ENCODE results near the gene PPFIA4. TPM values are rescaled to one million over a fixed set of nuclear protein-coding genes. Genes with fewer than 3 reads are reported as not detected.

The PPFIA4 gene
- total RNA-seq, 2 experiments from 2014 or later = 0.93 to 0.98 TPM

- H3K4me3 Mint-ChIP-seq = no peak overlapping the region
- Histone ChIP-seq H3K27me3 (ENCODE audit: control insufficient read depth in 1 of 2, insufficient read depth in 2 of 2, low read length in 2 of 2) (peaks cover 39 to 47% of the 10 kb centered on the region in 2 experiments), H3K4me1 (ENCODE audit: insufficient read depth, low read length) (peaks cover 11% of the 10 kb centered on the region), H3K4me3 (ENCODE audit: low read length) (no peak overlapping the region), H3K9me3 (ENCODE audit: control insufficient read depth in 1 of 2, insufficient read depth in 1 of 2, low read length in 2 of 2) (no peaks in the 10 kb centered on the region), H3K27ac (ENCODE audit: low read depth in 1 of 2, low read length in 2 of 2) (no peak overlapping the region), H3K36me3 (ENCODE audit: insufficient read depth, low read length) (no peaks in the 10 kb centered on the region)
- H3K9me3 Mint-ChIP-seq = no peaks in the 10 kb centered on the region
- ChIA-PET POLR2A (no interaction called here), CTCF (no interaction called here)
- no peak for DNase-seq
- peaks cover 65% of the 10 kb centered on the region for H3K27me3 Mint-ChIP-seq
- intact Hi-C loops (cut with DNase I, micrococcal nuclease) = no loop called here
- no peaks in the 10 kb centered on the region for H3K4me1 Mint-ChIP-seq (ENCODE audit: low read depth)
- H3K27ac Mint-ChIP-seq = no peak overlapping the region
- H3K36me3 Mint-ChIP-seq (ENCODE audit: low read depth) = no peaks in the 10 kb centered on the region
- ATAC-seq (ENCODE audit: poor library complexity) = no peak
- TF ChIP-seq CTCF (IDR thresholded peaks at IDR 0.05) = no peak
Measured at GRCh38 chr1:203077956-203078355, 51.7 kb downstream of the PPFIA4 start.

GRCh38 chr1:203078478-203078877 lies 52.2 kb downstream of the PPFIA4 start:
- TF ChIP-seq CTCF (IDR thresholded peaks at IDR 0.05) = no peak
- peaks cover 59% of the 10 kb centered on the region for H3K27me3 Mint-ChIP-seq
- Histone ChIP-seq H3K36me3 (ENCODE audit: insufficient read depth, low read length) (no peaks in the 10 kb centered on the region), H3K27me3 (ENCODE audit: control insufficient read depth in 1 of 2, insufficient read depth in 2 of 2, low read length in 2 of 2) (peaks cover 39 to 46% of the 10 kb centered on the region in 2 experiments), H3K4me1 (ENCODE audit: insufficient read depth, low read length) (peaks cover 11% of the 10 kb centered on the region), H3K27ac (ENCODE audit: low read depth in 1 of 2, low read length in 2 of 2) (no peak overlapping the region), H3K4me3 (ENCODE audit: low read length) (no peak overlapping the region), H3K9me3 (ENCODE audit: control insufficient read depth in 1 of 2, insufficient read depth in 1 of 2, low read length in 2 of 2) (no peaks in the 10 kb centered on the region)
- H3K27ac Mint-ChIP-seq = no peak overlapping the region
- CTCF ChIA-PET = interaction anchor here (0.6 kb wide), 1 partner anchor 138 kb away, joined by 4 read pairs; no protein-coding TSS in a partner anchor
- no peaks in the 10 kb centered on the region for H3K4me1 Mint-ChIP-seq (ENCODE audit: low read depth)
- DNase-seq (no peak), ATAC-seq (ENCODE audit: poor library complexity) (no peak)
- intact Hi-C loops (cut with DNase I, micrococcal nuclease) = no loop called here
- H3K4me3 Mint-ChIP-seq = no peak overlapping the region
- POLR2A ChIA-PET = no interaction called here
- no peaks in the 10 kb centered on the region for H3K9me3 Mint-ChIP-seq
- H3K36me3 Mint-ChIP-seq (ENCODE audit: low read depth) = no peaks in the 10 kb centered on the region

DNA sequence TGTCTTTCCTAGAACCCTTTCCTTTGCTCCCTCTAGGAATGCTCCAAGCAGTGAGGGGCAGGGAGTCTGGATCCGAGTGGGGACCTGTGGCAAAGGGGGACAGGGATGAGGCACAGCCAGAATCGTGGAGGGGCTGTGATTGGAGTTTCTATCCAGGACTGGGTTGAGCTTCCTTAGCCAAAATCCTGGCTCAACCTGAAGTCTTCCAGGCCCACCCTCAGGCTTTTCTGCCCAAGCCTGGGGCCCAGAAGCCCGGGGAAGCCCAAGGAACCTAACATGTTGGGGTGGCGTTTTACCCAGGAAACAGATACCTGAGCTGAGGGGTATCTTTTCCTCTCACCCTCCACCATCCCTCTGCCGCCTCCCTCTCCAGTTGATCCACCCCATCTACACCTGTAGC lies 54.2 kb downstream of the PPFIA4 start:
- Histone ChIP-seq H3K27me3 (ENCODE audit: control insufficient read depth in 1 of 2, insufficient read depth in 2 of 2, low read length in 2 of 2) (peaks cover 27 to 28% of the 10 kb centered on the region in 2 experiments), H3K27ac (ENCODE audit: low read depth in 1 of 2, low read length in 2 of 2) (no peak overlapping the region), H3K4me3 (ENCODE audit: low read length) (no peak overlapping the region), H3K36me3 (ENCODE audit: insufficient read depth, low read length) (no peaks in the 10 kb centered on the region), H3K4me1 (ENCODE audit: insufficient read depth, low read length) (peaks cover 9% of the 10 kb centered on the region), H3K9me3 (ENCODE audit: control insufficient read depth in 1 of 2, insufficient read depth in 1 of 2, low read length in 2 of 2) (no peaks in the 10 kb centered on the region)
- H3K4me1 Mint-ChIP-seq (ENCODE audit: low read depth) = no peaks in the 10 kb centered on the region
- intact Hi-C loops (cut with DNase I, micrococcal nuclease) = no loop called here
- H3K27ac Mint-ChIP-seq = no peak overlapping the region
- ATAC-seq (ENCODE audit: poor library complexity) (no peak), DNase-seq (no peak)
- ChIA-PET CTCF (interaction anchor here (0.6 kb wide), 1 partner anchor 15 kb away, joined by 5 read pairs; no protein-coding TSS in a partner anchor), POLR2A (no interaction called here)
- no peak for TF ChIP-seq CTCF (IDR thresholded peaks at IDR 0.05)
- H3K36me3 Mint-ChIP-seq (ENCODE audit: low read depth) = no peaks in the 10 kb centered on the region
- no peaks in the 10 kb centered on the region for H3K9me3 Mint-ChIP-seq
- H3K27me3 Mint-ChIP-seq = peaks cover 43% of the 10 kb centered on the region
- no peak overlapping the region for H3K4me3 Mint-ChIP-seq
